NOMO-1 treated with DMSO at 0.1 percent for 48 hours (cell line): ENCODE results near the gene GPRASP2.
"Not testable (repeated sequence)": the region's sequence is repeated elsewhere in the genome, so short reads cannot be mapped to it uniquely, and the experiment has no call there.

ENCODE experiments used
- DNase-seq: peaks from one replicate; lab custom pipeline; 2025; ENCODE audit not compliant: unreplicated experiment; lab: John Stamatoyannopoulos, UW

Gene GPRASP2

GRCh38 chrX:102712216-102712966 lies at the start of gene GPRASP2:
TSS of gene GPRASP2 (plus strand) at chrX:102712448. CDS start at chrX:102714870, 2,422 bp downstream.
- DNase-seq: no peak

GRCh38 chrX:102663820-102664219 lies 48.4 kb upstream of the GPRASP2 start:
- not testable (repeated sequence) for DNase-seq

GRCh38 chrX:102667034-102667433 lies 45.2 kb upstream of the GPRASP2 start:
- not testable (repeated sequence) for DNase-seq

- DNase-seq: no peak
These were observed 42.7 kb upstream of the GPRASP2 start for GRCh38 chrX:102669526-102669925.

- DNase-seq: no peak
These were observed 39.4 kb upstream of the GPRASP2 start for GRCh38 chrX:102672856-102673255.

GRCh38 chrX:102677479-102677878 lies 34.8 kb upstream of the GPRASP2 start:
- DNase-seq: not testable (repeated sequence)

- peak; percentile 1 for DNase-seq
These were observed 27.3 kb upstream of the GPRASP2 start for GRCh38 chrX:102684772-102685520.

GRCh38 chrX:102694749-102695148 lies 17.5 kb upstream of the GPRASP2 start:
- DNase-seq: no peak

GRCh38 chrX:102696306-102696705 lies 15.9 kb upstream of the GPRASP2 start:
- no peak for DNase-seq

GRCh38 chrX:102697494-102697893 lies 14.8 kb upstream of the GPRASP2 start:
- DNase-seq: no peak

- DNase-seq: no peak
These were observed 3.3 kb upstream of the GPRASP2 start for GRCh38 chrX:102708900-102709299.

- no peak for DNase-seq
These were observed 404 bp upstream of the GPRASP2 start for GRCh38 chrX:102711872-102712215.

GRCh38 chrX:102712981-102713625 lies 855 bp downstream of the GPRASP2 start:
- no peak for DNase-seq

- no peak for DNase-seq
These were observed 2.7 kb downstream of the GPRASP2 start for GRCh38 chrX:102714994-102715393.

GRCh38 chrX:102715967-102716366 lies 3.7 kb downstream of the GPRASP2 start:
- no peak for DNase-seq

GRCh38 chrX:102720237-102721168 lies 8.3 kb downstream of the GPRASP2 start, which contains the start of gene GPRASP3:
TSS of gene GPRASP3 (plus strand) at chrX:102720743. CDS start at chrX:102748996, 28,253 bp downstream.
- DNase-seq: peak; percentile 38

GRCh38 chrX:102721169-102721506 lies 8.9 kb downstream of the GPRASP2 start:
- DNase-seq: not testable (repeated sequence)

GRCh38 chrX:102723456-102723855 lies 11.2 kb downstream of the GPRASP2 start:
- DNase-seq: no peak

- no peak for DNase-seq
These were observed 15.5 kb downstream of the GPRASP2 start for GRCh38 chrX:102727761-102728160.

GRCh38 chrX:102728646-102729045 lies 16.4 kb downstream of the GPRASP2 start:
- no peak for DNase-seq

- no peak for DNase-seq
These were observed 27.4 kb downstream of the GPRASP2 start for GRCh38 chrX:102739657-102740056.
